ENCODE measurements around the gene TMEM37.

Gene TMEM37

DNA sequence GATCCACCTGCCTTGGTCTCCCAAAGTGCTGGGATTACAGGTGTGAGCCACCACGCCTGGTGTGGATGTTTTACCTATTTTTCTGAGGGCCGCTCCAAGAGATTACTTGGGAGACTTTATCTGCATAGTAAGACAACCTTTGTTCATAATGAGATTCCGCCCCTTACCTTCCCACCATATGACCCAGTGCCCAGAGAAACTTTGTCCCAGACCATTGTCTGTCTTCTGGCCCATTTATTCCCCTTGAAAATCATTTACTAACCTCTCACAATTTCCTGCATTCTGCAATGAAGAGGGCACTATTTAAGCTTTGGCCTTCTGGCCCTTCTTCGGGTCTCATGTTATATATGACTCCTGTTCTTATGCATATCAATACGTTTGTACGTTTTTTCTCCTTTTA is 13.7 kb upstream of the TMEM37 start:
- DNase-seq (ENCODE audit: low read depth), result no peak

DNA sequence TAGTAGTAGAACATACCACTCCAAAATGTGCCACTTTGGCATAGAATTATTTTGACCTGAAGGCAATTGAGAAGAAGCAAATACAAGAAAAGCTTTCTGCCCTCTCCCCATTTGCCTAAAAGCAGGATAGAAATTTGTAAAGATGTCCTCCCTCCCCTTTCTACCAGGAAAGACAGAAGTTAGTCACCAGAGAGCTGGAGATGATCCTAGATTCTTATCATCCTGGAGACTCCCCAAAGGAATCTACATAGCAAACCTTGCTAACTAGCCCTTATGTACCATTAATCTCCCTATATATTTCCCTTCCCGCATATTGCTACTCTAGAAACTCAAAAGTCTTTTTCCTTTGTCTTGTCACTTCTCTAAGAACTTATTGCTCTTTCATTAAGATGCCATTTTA is 12.6 kb upstream of the TMEM37 start:
- no peak for DNase-seq (ENCODE audit: low read depth)

DNA sequence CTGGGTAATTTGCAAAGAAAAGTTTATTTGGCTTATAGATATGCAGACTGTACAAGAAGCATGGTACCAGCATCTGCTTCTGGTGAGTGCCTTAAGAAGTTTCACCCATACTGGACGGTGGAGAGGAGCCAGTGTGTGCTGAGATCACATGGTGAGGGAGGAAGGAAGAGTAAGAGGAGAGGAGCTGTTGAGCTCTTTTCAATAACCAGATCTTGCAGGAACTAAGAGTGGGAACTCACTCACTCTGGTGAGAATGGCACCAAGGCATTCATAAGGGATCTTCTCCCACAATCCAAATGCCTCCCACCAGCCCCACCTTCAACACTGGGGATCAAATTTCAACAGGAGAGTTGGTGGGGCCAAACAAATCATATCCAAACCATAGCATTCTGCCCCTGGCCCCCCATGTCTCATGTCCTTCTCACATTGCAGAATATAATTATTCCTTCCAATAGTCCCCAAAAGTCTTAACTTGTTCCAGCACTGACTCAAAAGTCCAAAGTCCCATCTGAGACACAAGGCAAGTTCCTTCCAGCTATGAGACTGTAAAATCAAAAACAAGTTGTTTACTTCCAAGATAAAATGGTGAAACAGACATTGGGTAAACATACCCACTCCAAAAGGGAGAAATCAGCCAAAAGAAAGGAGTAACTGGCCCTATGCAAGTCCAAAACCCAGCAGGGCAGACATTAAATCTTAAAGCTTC is 11.7 kb upstream of the TMEM37 start:
- no peak for DNase-seq (ENCODE audit: low read depth)

DNA sequence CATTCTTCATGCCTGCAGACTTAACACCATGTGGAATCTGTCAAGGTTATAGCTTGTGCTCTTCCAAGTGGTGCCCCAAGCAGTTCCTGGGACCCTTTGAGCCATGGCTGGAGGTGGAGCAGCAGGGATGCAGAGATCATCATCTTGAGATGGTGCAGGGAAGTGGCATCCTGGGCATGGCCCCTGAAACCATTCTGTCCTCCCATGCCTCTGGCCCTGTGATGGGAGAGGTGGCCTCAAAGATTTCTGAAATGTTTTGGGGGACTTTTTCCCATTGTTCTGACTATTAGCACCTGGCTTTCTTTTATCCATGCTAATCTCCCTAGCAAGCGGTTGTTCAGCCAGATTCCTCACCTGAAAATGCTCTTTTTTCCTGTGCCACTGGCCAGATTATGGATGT is 10.3 kb upstream of the TMEM37 start:
- no peak for DNase-seq (ENCODE audit: low read depth)

DNA sequence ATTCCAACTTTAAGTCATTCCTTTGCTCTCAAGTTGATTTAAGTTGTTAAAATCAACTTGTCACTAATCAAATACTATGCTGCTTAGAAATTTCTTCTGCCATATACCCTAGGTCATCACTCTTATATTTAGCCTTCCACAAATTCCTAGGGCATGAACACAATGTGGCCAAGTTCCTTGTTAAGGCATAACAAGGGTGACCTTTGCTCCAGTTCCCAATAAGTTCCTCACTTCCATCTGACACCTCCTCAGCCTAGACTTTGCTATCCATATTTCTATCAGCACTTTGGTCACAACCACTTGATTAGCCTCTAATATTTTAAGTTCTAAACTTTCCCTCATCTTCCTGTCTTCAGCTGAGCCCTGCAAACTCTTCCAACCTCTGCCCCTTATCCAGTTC is 9.9 kb upstream of the TMEM37 start:
- no peak for DNase-seq (ENCODE audit: low read depth)

DNA sequence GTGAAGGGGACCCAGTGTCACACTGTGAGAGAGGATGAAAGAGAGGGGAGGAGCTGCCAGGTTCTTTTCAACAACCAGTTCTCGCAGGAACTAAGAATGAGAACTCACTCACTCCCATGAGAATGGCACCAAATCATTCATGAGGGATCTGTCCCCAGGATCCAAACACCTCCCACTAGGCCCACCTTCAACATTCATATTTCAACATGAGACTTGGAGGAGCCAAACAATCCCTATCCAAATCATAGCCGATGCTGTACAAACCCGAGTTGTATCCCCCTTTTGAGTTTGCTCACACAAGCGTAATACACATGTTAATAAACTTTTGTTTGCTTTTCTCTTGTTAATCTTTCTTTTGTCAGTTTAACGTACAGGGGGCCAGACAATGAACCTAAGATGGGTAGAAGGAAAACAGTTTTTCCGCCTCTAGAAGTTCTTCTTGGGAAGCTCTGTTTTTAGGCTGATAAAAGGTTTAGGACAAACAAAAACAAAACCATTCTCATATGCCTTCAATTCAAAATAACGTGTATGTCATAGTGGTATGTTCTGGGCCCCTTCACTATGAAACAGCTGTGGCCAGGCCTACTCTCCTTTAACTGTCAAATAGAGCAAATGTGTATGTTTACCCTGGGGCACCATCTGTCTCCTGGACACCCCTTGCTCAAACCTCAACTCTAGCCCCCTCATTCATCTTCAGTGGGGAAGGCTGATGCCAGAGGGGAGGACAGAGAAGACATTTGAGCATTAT is 9.1 kb upstream of the TMEM37 start:
- no peak for DNase-seq (ENCODE audit: low read depth)

DNA sequence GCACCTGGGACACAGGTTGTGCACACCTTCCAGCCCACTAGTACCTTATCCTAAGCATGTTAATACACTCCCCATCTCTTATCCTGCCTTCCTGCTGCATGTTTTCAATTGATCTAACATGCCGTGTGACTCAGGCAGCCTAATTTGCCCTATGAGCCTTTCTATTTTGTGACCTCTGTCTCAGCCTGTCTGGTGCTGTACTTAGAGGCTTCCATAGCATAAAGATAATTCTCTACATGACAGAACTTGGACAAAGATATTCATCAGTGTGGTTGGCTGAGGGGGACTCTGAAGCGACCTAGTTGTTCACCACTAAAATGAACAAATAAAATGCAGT is 8.6 kb upstream of the TMEM37 start:
- DNase-seq (ENCODE audit: low read depth), result no peak

DNA sequence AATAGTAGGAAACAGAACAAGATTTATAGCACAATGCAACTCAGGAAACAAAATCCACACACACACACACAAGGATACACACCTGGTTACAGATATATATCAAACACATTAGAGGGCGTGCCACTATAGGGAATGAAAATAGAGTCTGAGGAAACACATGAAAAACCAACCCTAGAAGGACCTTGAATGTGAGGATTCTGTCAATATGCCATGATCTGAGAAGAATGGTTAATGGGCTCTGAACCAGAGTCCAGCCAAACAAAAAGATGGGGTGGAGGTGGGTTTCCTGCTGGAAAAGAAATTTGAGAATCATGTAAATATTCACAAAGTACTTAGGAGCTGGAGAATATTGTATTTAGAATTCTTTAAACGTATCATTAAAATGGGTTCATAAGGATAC is 7.8 kb upstream of the TMEM37 start:
- DNase-seq (ENCODE audit: low read depth), result no peak

DNA sequence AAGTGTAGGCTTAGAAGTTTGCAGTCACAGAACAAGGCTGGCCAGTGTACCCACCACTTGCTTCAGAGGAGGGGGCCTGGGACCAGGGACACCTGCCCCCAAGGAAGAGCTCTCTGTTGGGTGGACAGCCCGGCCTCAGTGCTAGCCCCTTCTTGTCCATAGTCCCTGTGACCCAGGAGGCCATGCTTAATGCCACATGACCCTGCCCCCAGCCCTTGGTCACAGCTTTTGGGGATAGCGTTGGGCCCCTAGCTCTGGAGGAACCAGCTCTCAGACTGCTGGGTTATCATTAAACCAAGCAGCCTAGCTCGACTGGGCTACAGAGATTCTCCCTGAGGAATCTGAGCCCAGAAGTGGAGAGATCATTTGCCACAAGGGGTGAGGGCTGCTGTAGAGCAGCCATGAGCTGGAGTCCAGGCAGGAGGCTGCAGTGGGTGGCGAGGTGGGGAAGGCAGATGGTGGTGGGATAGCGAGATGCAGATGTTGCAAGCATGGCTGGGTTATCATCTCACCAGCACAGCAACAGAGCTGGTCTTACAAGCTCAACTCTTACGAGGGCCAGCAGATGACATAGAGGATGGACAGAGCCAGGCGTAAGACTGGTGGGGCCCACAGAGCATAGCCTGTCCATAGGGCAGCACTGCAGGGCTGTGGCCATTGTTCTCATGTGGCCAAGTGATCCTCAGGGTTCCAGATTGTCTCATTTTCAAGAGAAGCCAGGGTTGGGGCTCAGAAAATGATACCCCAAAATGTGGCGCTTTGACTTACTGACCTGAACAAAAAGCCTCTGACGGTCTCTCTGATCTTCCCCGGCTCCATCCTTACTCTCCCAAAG is 7.2 kb upstream of the TMEM37 start:
- no peak for DNase-seq (ENCODE audit: low read depth)

DNA sequence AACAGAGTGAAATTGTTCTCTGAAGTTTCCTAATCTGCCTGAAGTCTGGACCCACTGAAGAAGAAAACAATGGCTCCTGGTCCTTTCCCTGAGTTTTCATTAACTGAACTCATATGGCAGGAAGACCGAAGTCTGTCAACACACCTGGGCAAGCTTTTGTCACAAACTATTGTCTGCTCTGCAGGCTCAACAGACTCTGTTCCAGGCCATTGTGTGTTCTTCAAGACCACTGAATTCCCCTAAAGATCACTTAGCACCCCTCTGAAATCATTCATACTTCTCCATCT is 6.6 kb upstream of the TMEM37 start:
- DNase-seq (ENCODE audit: low read depth), result no peak

DNA sequence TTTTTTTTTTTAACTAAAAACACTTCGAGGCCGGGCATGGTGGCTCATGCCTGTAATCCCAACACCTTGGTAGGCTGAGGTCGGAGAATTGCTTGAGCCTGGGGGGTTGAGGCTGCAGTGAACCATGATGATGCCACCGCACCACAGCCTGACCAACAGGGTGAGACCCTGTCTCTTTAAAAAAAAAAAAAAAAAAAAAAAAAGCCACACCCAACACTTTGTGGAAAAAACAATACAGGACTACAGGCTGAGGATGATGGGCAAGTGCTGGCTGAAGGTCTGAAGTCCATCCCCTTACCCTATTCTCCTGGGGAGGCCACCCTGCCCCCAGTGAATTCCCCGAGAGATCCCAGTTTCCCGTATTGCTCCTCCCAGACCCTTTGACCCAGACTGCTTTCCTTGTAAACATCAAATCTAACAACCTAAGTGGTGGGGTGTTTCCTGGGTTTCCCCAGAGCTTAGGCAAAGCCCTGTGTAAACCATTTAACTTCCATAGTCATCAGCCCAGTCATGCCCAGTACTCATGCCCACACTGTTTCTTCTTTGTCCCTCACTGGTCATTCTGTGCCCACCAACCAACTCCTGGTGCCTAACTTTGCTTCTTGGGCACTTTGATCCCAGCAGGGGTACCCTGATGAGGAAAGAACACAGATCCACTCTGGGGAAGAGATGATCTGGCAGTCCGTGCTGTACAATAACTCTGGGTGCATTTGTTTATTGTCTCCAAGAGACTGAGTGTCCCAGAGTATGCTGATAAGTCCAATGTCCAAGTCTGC is 5.8 kb upstream of the TMEM37 start:
- no peak for DNase-seq (ENCODE audit: low read depth)

DNA sequence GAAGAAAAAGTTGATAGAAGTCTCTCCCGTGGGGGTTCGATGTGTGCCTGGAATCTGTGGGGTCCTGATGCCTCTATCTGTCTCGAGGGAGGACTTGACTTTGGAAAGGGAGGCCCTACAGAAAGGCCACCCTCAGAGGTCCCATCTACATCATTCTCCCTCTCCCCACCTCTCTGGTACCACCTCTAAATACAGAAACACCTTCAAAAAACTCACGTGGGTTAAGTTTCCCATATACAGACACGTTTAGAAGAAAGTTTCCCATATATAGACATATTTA is 5.3 kb upstream of the TMEM37 start:
- DNase-seq (ENCODE audit: low read depth), result no peak

DNA sequence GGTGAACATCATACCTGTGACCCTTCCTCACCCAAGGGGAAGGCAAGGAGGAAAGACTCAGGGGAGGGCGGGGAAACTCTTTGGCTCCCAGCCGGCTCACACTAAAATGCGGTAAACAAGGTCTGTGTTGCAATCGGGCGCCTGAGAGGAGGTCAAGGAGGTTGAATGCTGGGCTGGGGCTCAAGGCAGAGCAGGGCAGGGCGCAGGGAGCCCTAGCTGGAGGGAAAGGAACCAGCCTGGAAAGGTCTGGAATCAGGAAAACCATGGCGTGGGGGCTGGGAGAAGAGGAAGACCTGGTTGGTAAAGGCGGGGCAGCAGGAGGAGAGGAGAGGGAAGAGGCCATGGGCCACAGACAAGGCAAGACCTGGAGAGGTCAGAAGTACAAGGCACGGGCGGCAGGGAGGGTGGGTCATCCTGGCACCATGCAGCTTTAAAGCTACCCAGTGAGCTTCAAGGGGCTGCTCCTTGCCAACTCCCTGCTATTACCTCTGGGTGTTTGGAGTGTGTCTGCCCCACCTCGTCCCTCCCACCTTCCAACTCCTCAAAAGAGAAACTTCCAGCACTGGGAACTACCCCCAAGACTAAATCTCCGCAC is 4.8 kb upstream of the TMEM37 start:
- DNase-seq (ENCODE audit: low read depth), result no peak

DNA sequence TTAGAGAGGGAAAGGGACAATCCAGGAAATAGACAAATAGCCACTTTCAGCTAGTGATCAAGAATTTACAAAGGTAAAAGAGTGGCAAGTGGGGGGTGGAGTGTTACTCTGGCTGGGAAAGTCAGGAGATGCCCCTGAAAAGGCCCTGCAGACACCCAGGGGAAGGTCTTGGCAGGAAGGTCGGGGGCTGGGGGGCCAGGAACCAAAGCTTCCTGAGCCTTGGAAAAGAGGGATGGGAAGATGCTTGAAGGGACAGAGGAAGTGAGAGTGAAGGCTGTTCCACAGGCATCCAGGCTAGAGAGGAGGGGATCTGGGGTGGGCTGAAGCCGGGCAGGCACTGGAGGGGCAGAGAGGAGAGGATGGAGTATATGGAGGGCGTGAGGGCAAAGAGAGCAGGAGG is 3.9 kb upstream of the TMEM37 start:
- no peak for DNase-seq (ENCODE audit: low read depth)

DNA sequence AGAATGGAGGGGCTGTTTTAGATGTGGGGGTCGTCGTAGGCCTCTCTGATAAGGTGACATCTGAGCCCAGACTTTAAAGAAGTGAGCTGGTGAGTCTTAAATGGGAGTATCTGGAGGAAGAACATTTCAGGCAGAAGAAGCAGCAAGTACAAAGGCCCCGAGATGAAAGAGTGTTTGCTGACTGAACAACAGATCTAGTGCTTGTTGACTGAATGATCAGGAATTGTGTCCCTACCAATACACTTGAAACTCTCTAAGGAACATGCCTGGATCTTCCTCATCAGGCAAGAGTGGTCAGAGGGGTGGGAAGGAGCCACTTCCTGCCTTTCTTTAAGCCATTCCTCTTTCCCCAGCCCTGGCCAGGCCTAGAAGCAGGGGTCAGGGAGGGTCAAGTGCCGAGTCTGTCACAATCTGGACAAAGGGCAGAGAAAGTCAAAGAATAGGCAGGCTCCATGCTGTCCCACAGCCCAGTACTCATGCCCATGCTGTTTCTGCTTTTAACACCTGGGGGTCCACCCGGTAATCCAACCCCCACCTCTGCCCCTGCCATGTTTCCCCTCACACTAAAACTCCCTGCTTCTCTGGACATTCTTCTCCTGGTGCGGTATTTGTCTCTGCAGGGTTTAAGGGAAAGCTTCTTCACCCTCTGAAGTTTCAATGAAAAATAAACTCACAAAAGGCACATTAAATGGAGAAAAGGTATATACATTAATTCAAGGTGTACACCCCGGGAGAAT is 3.0 kb upstream of the TMEM37 start:
- DNase-seq (ENCODE audit: low read depth), result no peak

DNA sequence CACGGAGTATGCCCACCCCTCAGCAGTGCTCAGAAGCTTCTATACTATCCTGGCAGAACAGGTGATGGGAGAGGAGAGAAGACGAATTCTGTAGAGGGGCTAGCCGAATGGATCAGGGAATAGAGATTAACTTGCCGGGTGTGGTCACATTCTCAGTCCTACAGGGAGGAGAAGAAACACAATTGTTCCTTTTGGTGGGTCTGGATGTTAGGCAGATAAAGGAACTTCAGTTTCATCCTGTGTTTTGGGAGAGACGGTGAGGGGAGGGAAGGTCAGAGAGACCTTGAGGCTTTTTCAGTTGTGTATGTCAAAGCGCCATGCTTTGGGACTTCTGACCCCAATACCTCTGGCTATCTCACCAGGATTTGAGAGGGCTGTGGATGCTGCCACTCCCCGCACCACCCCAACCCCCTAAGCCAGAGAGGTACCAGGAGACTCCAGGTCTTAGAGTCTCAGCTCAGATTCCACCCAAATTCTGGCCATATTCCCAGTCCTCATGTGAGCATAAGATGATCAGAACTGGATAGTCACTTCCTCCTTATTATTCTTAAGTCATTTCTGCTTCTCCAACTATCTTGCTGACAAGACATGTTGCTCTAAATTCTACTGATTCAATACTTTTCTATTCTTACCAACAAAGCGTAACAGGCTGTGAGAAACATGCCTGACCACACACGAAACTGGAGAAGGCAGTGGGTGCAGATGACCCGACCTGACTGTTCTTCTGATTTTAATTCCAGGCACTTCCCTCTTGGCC is 2.3 kb upstream of the TMEM37 start:
- DNase-seq (ENCODE audit: low read depth), result no peak

DNA sequence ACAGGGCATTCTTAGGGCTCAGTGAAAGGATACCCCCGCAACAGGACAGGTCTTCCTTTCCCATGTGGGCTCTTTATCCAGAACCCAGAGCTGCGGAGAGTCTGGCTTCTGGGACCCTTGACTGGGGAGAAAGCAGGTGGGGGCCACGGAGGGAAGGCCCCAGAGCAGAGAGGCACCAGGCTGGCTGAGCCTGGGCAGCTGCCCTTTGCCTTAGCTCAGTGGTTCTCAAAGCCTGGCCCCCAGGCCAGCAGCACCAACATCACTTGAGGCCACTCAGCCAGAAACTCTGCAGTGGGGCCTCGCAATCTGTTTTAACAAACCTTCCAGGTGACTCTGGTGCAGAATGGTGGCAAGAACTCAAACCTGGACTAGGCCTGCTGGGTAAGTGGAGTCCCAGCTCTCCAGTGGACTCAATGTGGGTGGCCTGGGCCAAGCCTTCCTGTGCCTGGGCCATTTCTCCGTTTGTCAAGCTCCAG is 1.6 kb upstream of the TMEM37 start:
- DNase-seq (ENCODE audit: low read depth), result no peak

DNA sequence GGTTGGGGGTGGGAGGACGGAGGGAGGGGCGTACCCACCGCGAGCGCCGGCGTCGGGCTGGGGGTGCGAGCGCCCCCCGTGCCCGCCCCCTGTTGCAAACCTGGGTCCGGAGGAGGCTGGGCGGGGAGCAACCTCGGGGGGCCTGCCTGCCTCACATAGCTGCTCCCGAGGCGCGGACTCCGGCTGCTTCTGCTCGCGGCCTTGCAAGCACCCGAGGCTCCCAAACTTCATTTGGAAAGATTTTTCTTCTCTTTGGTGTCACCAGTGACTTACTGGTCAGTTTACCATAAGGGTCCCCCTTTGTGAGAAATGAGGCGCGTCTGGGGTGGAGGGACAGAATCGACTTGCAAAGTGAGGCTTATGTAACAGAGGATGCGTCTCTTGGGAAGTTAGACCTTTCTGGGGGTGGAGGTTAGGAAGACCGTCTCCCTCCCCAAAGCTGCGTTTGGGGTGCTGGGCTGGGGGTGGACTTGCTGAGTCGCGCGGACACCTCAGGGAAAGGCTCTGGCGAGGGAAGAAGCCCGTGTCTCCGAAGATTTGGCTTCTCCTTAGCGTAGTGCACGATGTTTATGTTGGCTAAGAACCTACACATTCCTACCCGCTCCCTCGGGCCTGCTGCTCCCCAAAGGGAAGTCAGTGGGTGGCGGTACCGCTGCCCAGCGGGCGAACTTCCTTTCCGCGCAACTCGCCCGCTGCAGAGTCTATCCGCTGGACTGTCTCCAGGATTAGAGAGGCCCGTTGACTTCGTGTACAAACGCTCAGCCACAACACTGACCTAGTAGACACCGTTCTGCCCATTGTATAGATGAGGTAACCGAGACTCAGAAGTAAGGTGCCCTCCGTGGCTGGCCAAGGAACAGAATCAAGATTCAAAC is 559 bp downstream of the TMEM37 start:
- DNase-seq (ENCODE audit: low read depth), result no peak

DNA sequence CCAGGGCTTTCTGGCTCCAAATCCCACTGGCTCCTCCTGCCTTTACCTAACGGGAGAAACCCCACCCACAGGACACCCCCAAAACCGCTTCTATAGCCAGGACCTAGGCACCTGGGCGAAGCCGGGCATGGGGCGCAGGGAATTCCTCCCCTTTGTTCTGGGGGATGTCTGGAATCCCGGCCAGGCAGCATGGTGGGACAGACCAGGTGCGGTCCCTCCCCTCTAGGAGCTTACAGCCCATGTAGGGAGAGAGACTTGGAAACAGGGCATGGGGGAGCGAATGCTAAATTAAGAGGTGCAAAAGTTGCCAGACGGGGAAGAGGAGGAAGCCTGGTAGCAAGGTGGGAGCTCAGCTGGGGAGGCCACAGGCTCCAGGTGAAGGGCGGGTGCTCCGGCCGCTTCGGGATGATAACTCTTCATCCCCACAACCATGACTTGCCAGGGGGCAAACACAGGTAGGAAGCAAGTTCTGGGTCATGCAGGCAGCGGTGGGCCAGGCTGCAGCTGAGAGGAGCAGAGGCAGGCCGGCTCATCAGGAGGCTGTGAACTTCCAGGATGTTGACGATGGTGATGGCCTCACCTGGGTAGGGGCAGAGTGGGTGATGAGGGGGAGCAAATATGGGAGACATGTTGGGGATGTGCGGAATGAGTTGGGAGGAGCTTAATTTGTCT is 1.3 kb downstream of the TMEM37 start:
- DNase-seq (ENCODE audit: low read depth), result no peak
